GM18909 (cell line): ENCODE measurements around the gene SH2D3C.

ENCODE experiments used
- ATAC-seq: cut with Tn5 transposase; IDR thresholded peaks from one replicate; pipeline ENCODE4 v1.9.1; 2021; ENCODE audit warnings: mild to moderate bottlenecking; ENCODE audit not compliant: unreplicated experiment, poor library complexity

The SH2D3C gene

GRCh38 chr9:127778280-127779135 lies at the start of gene SH2D3C:
Gene SH2D3C, minus strand, starts transcription at chr9:127778666. Its CDS starts 39 bp downstream, at chr9:127778627.
- peak; percentile 36 for ATAC-seq

GRCh38 chr9:127826253-127826913 lies 47.9 kb upstream of the SH2D3C start:
- ATAC-seq, result no peak

- ATAC-seq, result no peak
Observed at GRCh38 chr9:127825319-127826051, 47.0 kb upstream of the SH2D3C start.

- no peak for ATAC-seq
Observed at GRCh38 chr9:127822108-127822507, 43.6 kb upstream of the SH2D3C start.

GRCh38 chr9:127818574-127818973 lies 40.1 kb upstream of the SH2D3C start:
- ATAC-seq, result no peak

- no peak for ATAC-seq
Observed at GRCh38 chr9:127817881-127818434, 39.5 kb upstream of the SH2D3C start.

- ATAC-seq, result no peak
Observed at GRCh38 chr9:127816728-127817127, 38.3 kb upstream of the SH2D3C start.

- no peak for ATAC-seq
Observed at GRCh38 chr9:127816362-127816725, 37.9 kb upstream of the SH2D3C start.

GRCh38 chr9:127815512-127816361 lies 37.3 kb upstream of the SH2D3C start:
- ATAC-seq, result no peak

GRCh38 chr9:127814619-127815511 lies 36.4 kb upstream of the SH2D3C start:
- ATAC-seq, result no peak

GRCh38 chr9:127813686-127814226 lies 35.3 kb upstream of the SH2D3C start:
- no peak for ATAC-seq

GRCh38 chr9:127812936-127813675 lies 34.6 kb upstream of the SH2D3C start:
- ATAC-seq, result no peak

GRCh38 chr9:127812011-127812410 lies 33.5 kb upstream of the SH2D3C start:
- ATAC-seq, result no peak

- no peak for ATAC-seq
Observed at GRCh38 chr9:127810378-127811187, 32.1 kb upstream of the SH2D3C start.

GRCh38 chr9:127809540-127810377 lies 31.3 kb upstream of the SH2D3C start:
- no peak for ATAC-seq

GRCh38 chr9:127809002-127809539 lies 30.6 kb upstream of the SH2D3C start:
- ATAC-seq, result no peak
